ENCODE data around the gene SLC25A10.

Gene SLC25A10

DNA sequence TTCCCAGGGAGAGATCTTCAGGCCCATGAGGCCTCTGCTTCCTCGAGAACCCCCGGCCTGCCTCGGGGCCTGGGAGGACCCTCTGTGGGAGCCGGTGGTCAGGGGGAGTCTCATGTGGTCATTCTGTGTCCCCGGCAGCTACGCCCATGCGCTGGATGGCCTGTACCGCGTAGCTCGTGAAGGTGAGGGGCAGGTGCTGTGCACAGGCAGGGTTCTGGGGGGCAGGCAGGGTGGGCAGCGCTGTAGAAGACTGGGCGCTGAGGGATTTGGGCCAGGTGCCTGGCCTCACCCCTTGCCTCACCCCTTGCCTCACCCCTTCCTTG, 4.6 kb downstream of the SLC25A10 start:
- no peaks in the 10 kb centered on the region for H3K27me3 Mint-ChIP-seq
- H3K4me3 Mint-ChIP-seq: no peak overlapping the region
- H3K9me3 Mint-ChIP-seq: no peaks in the 10 kb centered on the region
- peaks cover 26% of the 10 kb centered on the region for H3K4me1 Mint-ChIP-seq (ENCODE audit: low read depth)
- H3K36me3 Mint-ChIP-seq (ENCODE audit: low read depth): no peaks in the 10 kb centered on the region
- H3K27ac Mint-ChIP-seq: no peak overlapping the region
- intact Hi-C loops (cut with micrococcal nuclease): no loop called here

DNA sequence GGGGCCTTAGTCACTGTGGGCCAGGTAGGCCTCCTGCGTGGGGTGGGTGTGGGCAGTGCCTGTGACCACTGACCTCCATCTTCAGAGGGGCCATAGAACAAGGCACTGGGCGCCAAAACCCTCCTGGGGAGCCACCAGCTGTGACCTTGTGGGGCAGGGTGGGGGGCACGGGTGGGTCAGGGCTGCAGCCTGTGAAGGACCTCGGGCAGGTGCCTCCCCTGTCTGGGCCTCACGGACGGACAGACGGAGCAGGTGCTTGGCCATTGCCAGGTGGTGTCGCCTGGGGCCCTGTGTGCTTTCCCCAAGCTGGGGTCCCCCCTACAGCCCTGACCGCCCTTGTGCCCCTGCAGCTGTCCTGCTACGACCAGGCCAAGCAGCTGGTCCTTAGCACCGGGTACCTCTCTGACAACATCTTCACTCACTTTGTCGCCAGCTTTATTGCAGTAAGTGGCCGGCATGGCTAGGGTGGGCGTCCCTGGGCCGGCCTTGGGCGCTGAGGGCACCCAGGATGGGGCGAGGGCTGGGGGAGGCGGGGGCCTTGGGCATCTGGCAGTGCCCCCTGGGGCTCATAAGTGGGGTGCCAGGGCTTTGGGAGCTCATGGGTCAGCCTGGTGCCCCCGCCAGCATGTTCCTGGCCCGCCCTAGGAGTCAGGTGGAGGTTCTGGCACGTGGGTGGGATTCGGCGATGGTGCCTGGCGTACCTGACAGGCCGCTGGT, 5.1 kb downstream of the SLC25A10 start:
- Mint-ChIP-seq H3K4me1 (ENCODE audit: low read depth) (peaks cover 26% of the 10 kb centered on the region), H3K27ac (no peak overlapping the region), H3K4me3 (no peak overlapping the region), H3K36me3 (ENCODE audit: low read depth) (no peaks in the 10 kb centered on the region), H3K27me3 (peaks cover 3% of the 10 kb centered on the region), H3K9me3 (no peaks in the 10 kb centered on the region)
- intact Hi-C loops (cut with micrococcal nuclease): no loop called here

DNA sequence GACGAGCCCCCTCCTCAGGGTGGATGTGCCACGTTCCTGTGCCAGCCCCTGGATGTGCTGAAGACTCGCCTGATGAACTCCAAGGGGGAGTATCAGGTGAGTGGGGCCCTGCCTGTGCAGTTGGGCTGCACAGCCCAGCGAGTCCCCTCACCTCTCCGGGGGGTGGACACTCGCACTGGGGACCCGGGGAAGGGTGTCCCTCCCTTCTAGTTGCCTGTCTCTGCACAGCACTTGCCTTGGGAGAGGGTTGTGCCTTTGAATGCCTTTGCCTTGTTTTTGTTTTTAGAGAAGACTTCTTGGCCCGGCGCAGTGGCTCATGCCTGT, 5.6 kb downstream of the SLC25A10 start:
- intact Hi-C loops (cut with micrococcal nuclease): no loop called here
- Mint-ChIP-seq H3K36me3 (ENCODE audit: low read depth) (no peaks in the 10 kb centered on the region), H3K27me3 (peaks cover 5% of the 10 kb centered on the region), H3K27ac (no peak overlapping the region), H3K4me3 (no peak overlapping the region), H3K4me1 (ENCODE audit: low read depth) (peaks cover 24% of the 10 kb centered on the region), H3K9me3 (no peaks in the 10 kb centered on the region)

DNA sequence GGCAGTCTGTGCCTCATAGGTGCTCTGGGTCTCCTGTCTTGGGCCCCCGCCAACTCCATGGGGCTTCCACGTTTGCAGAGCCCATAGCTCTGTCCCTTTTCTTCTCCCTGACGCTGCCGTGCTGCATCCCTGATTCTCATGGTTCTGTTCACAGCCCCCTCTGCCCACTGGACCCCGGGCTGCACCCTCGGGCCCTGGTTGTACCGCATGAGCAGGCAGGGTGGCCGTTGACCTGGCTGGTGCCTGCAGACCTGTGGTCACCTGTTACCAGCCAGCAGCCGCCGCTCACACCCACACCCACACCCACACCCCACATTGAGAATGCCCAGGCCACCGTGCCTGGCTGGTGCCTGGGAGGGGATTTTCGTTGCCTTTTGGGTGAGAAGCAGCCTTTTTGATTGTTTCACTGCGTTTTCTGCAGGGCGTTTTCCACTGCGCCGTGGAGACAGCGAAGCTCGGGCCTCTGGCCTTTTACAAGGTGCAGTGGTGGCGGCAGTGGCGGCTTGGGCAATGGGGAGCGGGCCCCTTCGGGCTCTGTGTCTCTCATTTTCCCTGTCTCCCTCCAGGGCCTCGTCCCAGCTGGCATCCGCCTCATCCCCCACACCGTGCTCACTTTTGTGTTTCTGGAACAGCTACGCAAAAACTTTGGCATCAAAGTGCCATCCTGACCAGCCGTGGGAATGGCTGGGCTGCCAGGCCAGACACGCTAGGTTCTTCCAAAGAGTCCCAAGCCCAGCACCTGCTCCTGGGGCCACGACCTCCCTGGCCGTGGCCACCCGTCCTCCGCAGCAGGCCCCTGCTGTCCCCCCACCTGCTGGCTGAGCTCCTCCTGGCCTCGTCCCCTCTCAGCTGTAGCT, 7.6 kb downstream of the SLC25A10 start:
- Mint-ChIP-seq H3K9me3 (no peaks in the 10 kb centered on the region), H3K36me3 (ENCODE audit: low read depth) (no peaks in the 10 kb centered on the region), H3K27ac (no peak overlapping the region), H3K4me1 (ENCODE audit: low read depth) (peaks cover 13% of the 10 kb centered on the region), H3K27me3 (peaks cover 23% of the 10 kb centered on the region), H3K4me3 (no peak overlapping the region)
- intact Hi-C loops (cut with micrococcal nuclease): no loop called here

DNA sequence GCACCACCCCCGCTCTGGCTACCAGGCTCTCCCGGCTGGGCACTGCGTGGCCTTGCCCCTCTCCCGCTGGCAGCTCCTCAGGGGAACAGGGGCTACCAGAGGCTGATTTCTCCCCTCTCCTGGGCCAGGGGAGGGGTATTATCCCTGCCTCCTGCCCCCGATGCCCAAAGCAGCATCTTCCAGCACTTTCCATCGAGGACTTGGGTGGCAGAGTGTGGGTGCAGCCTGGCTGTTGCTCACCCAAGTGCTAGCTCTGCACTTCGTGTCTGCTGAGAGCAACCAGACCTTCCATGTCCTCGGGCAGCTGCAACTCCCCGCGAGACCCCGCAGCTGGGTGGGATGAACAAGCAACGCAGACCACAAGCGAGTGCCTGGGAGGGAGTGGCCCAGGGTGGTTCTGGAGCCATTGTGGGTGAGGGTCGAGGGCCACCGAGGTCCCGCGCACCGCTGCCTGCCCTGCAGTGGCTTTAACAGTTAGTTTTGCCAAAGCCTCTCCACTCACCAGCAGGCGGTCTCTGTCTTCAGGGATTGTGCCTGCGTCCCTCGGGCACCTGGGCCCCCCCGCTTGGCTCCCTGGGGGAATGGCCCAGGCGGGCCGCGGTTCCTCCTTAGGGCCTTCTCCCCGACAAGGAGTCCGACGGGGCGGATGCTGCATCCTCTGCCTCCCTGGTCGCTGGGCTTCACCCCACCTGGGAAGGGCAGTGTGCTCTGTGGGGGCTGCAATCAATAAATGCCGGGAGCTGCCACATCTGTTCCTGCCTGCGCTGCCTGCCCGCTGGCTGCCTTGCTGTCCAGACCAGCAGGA, 8.4 kb downstream of the SLC25A10 start:
- Mint-ChIP-seq H3K9me3 (no peaks in the 10 kb centered on the region), H3K4me3 (no peak overlapping the region), H3K4me1 (ENCODE audit: low read depth) (peaks cover 13% of the 10 kb centered on the region), H3K36me3 (ENCODE audit: low read depth) (no peaks in the 10 kb centered on the region), H3K27ac (no peak overlapping the region), H3K27me3 (peaks cover 25% of the 10 kb centered on the region)
- intact Hi-C loops (cut with micrococcal nuclease): no loop called here

DNA sequence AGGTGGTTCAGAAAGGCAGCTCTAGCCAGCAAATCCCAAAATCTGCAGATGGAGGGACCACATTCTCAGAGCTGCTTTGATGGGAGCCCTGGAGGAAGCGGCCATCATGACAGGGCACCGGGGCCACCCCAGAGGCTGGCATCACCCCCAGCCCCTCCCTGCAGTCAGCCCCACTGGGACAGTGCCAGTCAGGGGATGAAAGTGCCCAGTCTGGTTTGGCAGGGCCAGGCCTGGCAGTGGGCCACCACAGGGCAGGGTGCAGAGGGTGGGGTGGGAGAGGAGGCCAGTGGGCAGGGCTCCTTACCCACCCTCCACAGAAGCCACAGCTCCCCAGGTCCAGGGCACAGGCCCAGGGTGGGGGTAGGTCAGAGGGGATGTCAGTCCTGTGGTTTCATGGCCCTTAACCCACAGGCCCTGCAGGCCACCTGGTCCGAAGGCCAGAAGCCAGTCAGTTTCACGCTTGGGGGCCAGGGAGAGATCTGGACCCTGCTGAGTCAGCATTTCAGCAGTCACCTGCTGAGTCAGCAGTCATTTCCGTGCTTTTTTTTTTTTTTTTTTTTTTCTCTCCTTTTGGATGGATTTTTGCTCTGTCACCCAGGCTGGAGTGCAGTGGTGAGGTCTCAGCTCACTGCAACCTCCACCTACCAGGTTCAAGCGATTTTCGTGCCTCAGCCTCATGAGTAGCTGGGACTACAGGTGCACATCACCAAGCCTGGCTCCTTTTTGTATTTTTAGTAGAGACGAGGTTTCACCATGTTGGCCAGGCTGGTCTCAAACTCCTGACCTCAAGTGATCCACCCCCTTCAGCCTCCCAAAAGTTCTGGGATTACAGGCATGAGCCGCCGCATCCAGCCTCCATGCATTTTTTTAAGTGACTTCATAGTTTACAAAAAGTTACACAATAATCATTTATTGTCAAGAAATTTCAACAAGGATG, 10.4 kb downstream of the SLC25A10 start:
- Mint-ChIP-seq H3K9me3 (no peaks in the 10 kb centered on the region), H3K4me3 (no peak overlapping the region), H3K27ac (no peak overlapping the region), H3K36me3 (ENCODE audit: low read depth) (no peaks in the 10 kb centered on the region), H3K4me1 (ENCODE audit: low read depth) (peaks cover 13% of the 10 kb centered on the region), H3K27me3 (peaks cover 28% of the 10 kb centered on the region)
- intact Hi-C loops (cut with micrococcal nuclease): no loop called here

DNA sequence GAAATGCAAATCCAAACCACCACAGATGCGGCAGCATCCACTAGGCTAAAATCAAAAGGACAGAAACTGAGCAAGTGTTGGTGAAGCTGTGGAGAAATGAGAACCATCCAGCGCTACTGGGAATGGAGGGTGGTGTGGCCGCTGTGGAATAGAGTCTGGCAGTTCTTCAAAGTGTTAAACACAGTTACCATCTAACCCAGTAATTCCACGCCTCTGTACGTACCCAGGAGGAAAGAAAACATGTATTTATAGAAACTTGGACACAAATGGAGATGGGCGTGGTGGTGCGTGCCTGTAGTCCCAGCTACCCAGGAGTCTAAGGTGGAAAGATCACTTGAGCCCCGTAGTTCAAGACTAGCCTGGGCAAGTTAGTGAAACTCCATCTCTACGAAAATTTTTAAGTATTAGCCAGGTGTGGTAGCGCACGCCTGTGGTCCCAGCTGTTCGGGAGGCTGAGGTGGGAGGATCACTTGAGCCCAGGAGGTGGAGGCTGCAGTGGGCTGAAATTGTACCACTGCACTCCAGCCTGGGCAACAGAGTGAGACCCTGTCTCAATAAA, 11.6 kb downstream of the SLC25A10 start:
- Mint-ChIP-seq H3K4me1 (ENCODE audit: low read depth) (peaks cover 13% of the 10 kb centered on the region), H3K4me3 (no peak overlapping the region), H3K9me3 (no peaks in the 10 kb centered on the region), H3K27me3 (peaks cover 28% of the 10 kb centered on the region), H3K36me3 (ENCODE audit: low read depth) (no peaks in the 10 kb centered on the region), H3K27ac (no peak overlapping the region)
- intact Hi-C loops (cut with micrococcal nuclease): no loop called here

DNA sequence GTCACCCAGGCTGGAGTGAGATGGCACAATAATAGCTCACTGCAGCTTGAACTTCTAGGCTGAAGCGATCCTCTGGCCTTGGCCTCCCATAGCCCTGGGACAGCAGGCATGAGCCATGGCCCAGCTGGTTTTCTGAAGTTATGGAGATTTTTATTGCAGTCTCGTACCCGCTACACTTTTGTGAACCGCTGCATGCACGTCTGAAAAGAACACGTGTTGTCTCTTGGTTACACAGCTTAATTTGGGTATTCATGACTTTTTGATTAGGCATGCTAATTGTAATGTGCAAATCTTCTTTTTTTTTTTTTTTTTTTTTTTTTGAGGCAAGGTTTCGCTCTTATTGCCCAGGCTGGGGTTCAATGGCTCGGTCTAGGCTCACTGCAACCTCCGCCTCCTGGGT, 13.4 kb downstream of the SLC25A10 start:
- Mint-ChIP-seq H3K27me3 (peaks cover 28% of the 10 kb centered on the region), H3K36me3 (ENCODE audit: low read depth) (no peaks in the 10 kb centered on the region)
- intact Hi-C loops (cut with micrococcal nuclease): no loop called here

DNA sequence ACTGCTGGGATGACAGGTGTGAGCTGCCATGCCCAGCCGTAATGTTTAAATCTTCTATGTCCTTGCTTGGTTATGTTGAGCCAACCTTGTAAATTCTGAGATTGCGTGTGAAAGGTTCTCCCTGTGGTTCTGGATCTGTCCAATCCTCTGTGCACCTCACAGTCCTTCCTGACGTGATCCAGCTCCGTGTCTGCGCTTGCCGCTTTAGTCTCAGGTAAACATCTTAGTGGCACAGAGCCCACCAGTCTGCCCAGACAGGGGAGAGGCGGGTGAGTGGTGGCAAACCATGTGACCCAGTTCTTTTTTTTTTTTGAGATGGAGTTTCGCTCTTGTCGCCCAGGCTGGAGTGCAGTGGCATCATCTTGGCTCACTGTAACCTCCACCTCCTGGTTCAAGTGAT, 13.9 kb downstream of the SLC25A10 start:
- Mint-ChIP-seq H3K36me3 (ENCODE audit: low read depth) (no peaks in the 10 kb centered on the region), H3K9me3 (no peaks in the 10 kb centered on the region), H3K4me3 (no peak overlapping the region), H3K4me1 (ENCODE audit: low read depth) (peaks cover 14% of the 10 kb centered on the region), H3K27me3 (peaks cover 33% of the 10 kb centered on the region), H3K27ac (no peak overlapping the region)
- intact Hi-C loops (cut with micrococcal nuclease): no loop called here

More for the DNA sequence above, 13.4 kb downstream of the SLC25A10 start:
- Mint-ChIP-seq H3K4me1 (ENCODE audit: low read depth) (peaks cover 13% of the 10 kb centered on the region), H3K9me3 (no peaks in the 10 kb centered on the region), H3K27ac (no peak overlapping the region), H3K4me3 (no peak overlapping the region)

DNA sequence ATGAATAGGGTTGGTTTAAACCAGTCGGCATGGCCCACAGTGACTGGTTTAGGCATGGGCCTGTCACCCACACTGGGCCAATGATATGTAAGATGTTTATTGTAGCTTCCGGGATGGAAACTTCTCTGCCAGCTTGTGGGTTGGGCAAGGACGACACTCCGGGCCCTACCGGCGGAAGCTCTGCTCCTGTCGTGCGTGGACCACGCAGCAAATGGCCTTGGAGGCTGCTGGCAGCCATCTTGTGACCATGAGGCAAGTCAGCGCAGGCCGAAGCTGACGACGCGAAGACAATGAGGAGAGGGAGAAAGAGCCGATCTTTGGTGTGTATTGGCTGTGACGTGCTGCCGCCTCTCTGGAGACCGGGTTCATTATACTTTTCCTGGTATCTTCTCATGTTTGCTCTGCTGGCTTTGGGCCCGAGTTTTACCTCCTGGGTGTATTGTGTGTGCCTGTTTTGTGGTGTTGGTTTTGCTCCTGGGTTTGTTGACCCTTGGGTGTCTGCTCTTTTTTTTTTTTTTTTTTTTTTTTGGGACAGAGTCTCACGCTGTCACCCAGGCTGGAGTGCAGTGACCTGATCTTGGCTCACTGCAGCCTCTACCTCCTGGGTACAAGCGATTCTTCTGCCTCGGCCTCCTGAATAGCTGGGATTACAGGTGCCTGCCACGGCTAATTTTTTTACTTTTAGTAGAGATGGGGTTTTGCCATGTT, 15.4 kb downstream of the SLC25A10 start:
- Mint-ChIP-seq H3K36me3 (ENCODE audit: low read depth) (no peaks in the 10 kb centered on the region), H3K4me1 (ENCODE audit: low read depth) (peaks cover 20% of the 10 kb centered on the region), H3K27me3 (peaks cover 35% of the 10 kb centered on the region), H3K27ac (no peak overlapping the region), H3K9me3 (no peaks in the 10 kb centered on the region), H3K4me3 (no peak overlapping the region)
- intact Hi-C loops (cut with micrococcal nuclease): no loop called here

DNA sequence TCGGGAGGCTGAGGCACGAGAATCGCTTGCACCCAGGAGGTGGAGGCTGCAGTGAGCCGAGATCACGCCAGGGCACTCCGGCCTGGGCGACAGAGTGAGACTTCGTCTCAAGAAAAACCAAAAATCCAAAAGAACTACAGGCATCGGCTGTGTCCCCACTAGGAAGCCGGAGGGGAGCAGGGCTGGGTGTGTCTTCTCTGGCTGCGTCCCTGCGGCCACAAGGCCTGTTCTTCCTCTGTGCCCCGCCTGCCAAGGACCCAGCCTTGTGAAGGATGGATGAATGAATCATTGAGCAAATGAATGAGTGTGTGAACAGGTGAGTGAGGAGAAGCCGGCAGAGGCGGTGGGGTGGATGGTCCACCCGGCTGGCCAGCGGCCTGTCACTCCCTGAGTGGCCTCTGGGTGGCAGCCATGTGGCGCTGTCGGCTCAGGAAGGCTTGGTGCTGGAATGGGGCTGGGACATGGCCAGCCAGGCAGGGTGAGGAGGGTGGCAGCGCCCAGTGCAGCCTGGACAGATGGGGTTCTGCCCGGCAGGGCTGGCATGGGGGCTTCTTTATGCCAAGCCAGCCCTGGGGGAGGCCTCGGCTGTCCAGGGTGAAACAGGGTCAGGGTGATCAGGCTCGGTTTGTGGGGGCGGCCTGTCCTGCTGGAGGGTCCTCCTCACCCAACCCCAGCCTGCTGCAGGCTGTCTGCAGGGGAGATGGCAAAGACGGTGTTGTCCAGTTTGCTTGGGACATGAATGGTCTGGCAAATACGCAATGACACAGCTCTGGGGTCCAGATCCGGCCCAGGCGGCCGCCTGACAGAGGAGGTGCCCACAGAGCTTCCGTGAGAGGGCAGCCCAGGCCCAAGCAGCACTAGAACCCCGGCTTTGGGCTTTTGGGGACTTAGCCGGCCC, 21.7 kb downstream of the SLC25A10 start:
- Mint-ChIP-seq H3K4me3 (no peak overlapping the region), H3K27ac (peak overlapping the region; percentile 50), H3K4me1 (ENCODE audit: low read depth) (peaks cover 42% of the 10 kb centered on the region), H3K27me3 (peaks cover 30% of the 10 kb centered on the region), H3K36me3 (ENCODE audit: low read depth) (no peaks in the 10 kb centered on the region), H3K9me3 (no peaks in the 10 kb centered on the region)
- intact Hi-C loops (cut with micrococcal nuclease): no loop called here

Measured in dendritic cell treated with granulocyte-macrophage colony-stimulating factor and Interleukin-4, amounts not matched to agents 40 ng/mL and 50 ng/mL, for 4 days (primary cell).